ENCODE measurements around the gene CEP170B.

DNA sequence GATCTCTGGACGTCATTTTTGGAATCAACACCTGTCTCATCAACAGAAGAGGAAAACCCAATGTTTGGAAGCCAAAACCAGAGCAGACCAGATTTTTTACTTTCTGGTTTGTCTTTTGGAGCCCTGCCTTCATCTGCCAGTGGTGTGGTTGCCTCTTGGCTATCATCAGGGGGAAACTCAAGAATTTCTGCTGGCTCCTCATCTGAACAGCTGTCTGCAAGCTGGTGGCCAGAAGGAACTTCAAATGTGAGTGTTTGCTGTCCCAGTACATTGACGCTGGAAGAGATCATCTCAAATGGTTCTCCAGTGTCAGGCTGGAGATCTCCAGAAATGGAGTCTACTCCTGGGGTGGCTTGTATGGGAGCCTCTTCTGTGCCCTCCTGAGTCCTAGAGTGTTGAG is 73.4 kb downstream of the CEP170B start:
- TF ChIP-seq, protein P1, sequence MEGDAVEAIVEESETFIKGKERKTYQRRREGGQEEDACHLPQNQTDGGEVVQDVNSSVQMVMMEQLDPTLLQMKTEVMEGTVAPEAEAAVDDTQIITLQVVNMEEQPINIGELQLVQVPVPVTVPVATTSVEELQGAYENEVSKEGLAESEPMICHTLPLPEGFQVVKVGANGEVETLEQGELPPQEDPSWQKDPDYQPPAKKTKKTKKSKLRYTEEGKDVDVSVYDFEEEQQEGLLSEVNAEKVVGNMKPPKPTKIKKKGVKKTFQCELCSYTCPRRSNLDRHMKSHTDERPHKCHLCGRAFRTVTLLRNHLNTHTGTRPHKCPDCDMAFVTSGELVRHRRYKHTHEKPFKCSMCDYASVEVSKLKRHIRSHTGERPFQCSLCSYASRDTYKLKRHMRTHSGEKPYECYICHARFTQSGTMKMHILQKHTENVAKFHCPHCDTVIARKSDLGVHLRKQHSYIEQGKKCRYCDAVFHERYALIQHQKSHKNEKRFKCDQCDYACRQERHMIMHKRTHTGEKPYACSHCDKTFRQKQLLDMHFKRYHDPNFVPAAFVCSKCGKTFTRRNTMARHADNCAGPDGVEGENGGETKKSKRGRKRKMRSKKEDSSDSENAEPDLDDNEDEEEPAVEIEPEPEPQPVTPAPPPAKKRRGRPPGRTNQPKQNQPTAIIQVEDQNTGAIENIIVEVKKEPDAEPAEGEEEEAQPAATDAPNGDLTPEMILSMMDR (IDR thresholded peaks at IDR 0.05; ENCODE audit: low read depth, low read length, missing input control), result no peak
- TF ChIP-seq RXRA (IDR thresholded peaks at IDR 0.05) (no peak), EGR1 (IDR thresholded peaks at IDR 0.05; ENCODE audit: low read depth in 2 of 2) (no peak), REST (IDR thresholded peaks at IDR 0.05) (no peak)
- TF ChIP-seq, protein P2, sequence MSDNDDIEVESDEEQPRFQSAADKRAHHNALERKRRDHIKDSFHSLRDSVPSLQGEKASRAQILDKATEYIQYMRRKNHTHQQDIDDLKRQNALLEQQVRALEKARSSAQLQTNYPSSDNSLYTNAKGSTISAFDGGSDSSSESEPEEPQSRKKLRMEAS (IDR thresholded peaks at IDR 0.05), result no peak
